K562 (cell line): ENCODE measurements around the gene CXCL5. TPM values are rescaled to one million over a fixed set of nuclear protein-coding genes. Genes with fewer than 3 reads are reported as not detected.

Experiments used
- BCOR ChIP-seq: fragments of 450-650 bp; IDR thresholded peaks from 2 replicates; pipeline ENCODE4 v1.6.1; 2016
- CTBP1 ChIP-seq: fragments of 450-650 bp; IDR thresholded peaks from 2 replicates; pipeline ENCODE4 v1.6.1; 2016; ENCODE audit warnings: borderline replicate concordance
- EHMT2 ChIP-seq: fragments of 450-650 bp; IDR thresholded peaks from 2 replicates; pipeline ENCODE4 v1.6.1; 2018; ENCODE audit warnings: antibody characterized with exemption
- FOXK2 ChIP-seq, 2 experiments: fragments of 450-650 bp; IDR thresholded peaks in 1 of 2; conservative IDR thresholded peaks in 1 of 2; 2 replicates each; pipeline ENCODE4 v1.6.1; 2016; ENCODE audit warnings: low read depth in 2 of 2, mild to moderate bottlenecking in 1 of 2
- HDAC2 ChIP-seq: fragments of 450-650 bp; IDR thresholded peaks from 2 replicates; pipeline ENCODE4 v1.6.1; 2016; ENCODE audit warnings: mild to moderate bottlenecking
- KAT2B ChIP-seq: IDR thresholded peaks from one replicate; pipeline ENCODE4 v1.6.1; 2012; ENCODE audit warnings: low read depth, mild to moderate bottlenecking, control low read depth, inconsistent platforms, low read length, moderate library complexity
- POLR2A ChIP-seq: fragments of 450-650 bp; conservative IDR thresholded peaks from 2 replicates; pipeline ENCODE4 v1.6.1; 2016
- PTTG1 ChIP-seq: fragments of 450-650 bp; IDR thresholded peaks from 2 replicates; pipeline ENCODE4 v1.6.1; 2016; ENCODE audit warnings: low read depth, mild to moderate bottlenecking, missing genetic modification characterization, missing compliant biosample characterization
- RAD51 ChIP-seq: fragments of 450-650 bp; IDR thresholded peaks from 2 replicates; pipeline ENCODE4 v1.7.1; 2016; ENCODE audit warnings: low read depth, mild to moderate bottlenecking, borderline replicate concordance
- RNF2 ChIP-seq: sonication (generic); IDR thresholded peaks from 2 replicates; pipeline ENCODE4 v1.6.1; 2016
- SLC30A9 ChIP-seq: fragments of 250-450 bp; sonication (Bioruptor Pico); IDR thresholded peaks from 2 replicates; pipeline ENCODE4 v1.8.0; 2022; ENCODE audit warnings: mild to moderate bottlenecking, moderate library complexity
- SMARCA4 ChIP-seq: fragments of 450-650 bp; IDR thresholded peaks from 2 replicates; pipeline ENCODE4 v1.6.1; 2016
- TBL1XR1 ChIP-seq, 2 experiments: IDR thresholded peaks; 2 replicates each; pipeline ENCODE4 v1.6.1; 2012; ENCODE audit warnings: improper control_type of control experiment in 2 of 2, low read length in 2 of 2, mild to moderate bottlenecking in 1 of 2
- YY1 ChIP-seq, 3 experiments: IDR thresholded peaks; 2 replicates each; pipeline ENCODE4 v1.6.1; 2011; ENCODE audit warnings: low read length in 2 of 3, mild to moderate bottlenecking in 2 of 3, moderate library complexity in 2 of 3, borderline replicate concordance in 1 of 3, control low read depth in 1 of 3, low read depth in 1 of 3; ENCODE audit not compliant: insufficient read depth in 3 of 3, insufficient replicate concordance in 2 of 3, control insufficient read depth in 1 of 3, insufficient read length in 1 of 3; ENCODE audit errors: extremely low read depth in 1 of 3
- ZBTB7A ChIP-seq: IDR thresholded peaks from 2 replicates; pipeline ENCODE4 v1.6.1; 2011; ENCODE audit warnings: low read depth, mild to moderate bottlenecking, low read length, moderate library complexity, borderline replicate concordance; ENCODE audit not compliant: control insufficient read depth
- ZNF174 ChIP-seq: fragments of 250-450 bp; sonication (Bioruptor Pico); IDR thresholded peaks from 2 replicates; pipeline ENCODE4 v1.4.0; 2020; ENCODE audit warnings: mild to moderate bottlenecking
- ZNF384 ChIP-seq: IDR thresholded peaks from 2 replicates; pipeline ENCODE4 v1.6.1; 2012; ENCODE audit warnings: low read depth, low read length, improper control_type of control experiment
- polyA plus RNA-seq, 8 experiments: library from polyadenylated mRNA; depleted of rRNA in 4 of 8; stranded (reverse) in 5 of 8; unstranded in 3 of 8; fragments of >200 nt; fragmentation: Nextera tagmentation in 2 of 8; fragmentation: Illumina TruSeq in 1 of 8; extraction: Ambion mirVana in 2 of 8; extraction: Trizol in 1 of 8; gene quantifications; 2 replicates each; pipeline versions ENCODE4 v1.2.1 to v1.2.3, GENCODE V29; 2011 to 2014; ENCODE audit warnings: inconsistent platforms in 1 of 8, missing spikeins in 1 of 8
- total RNA-seq, 7 experiments: library from RNA; depleted of rRNA in 6 of 7; stranded (reverse); fragments of >200 nt in 6 of 7; fragmentation: Illumina TruSeq in 2 of 7; extraction: Trizol in 2 of 7; gene quantifications; 2 replicates each; pipeline versions ENCODE4 v1.2.1 to v1.2.3, GENCODE V29; 2011 to 2021; ENCODE audit warnings: low replicate concordance in 1 of 7
- TF ChIP-seq, protein P1 (sequence below): sonication (generic); formaldehyde crosslinking; IDR thresholded peaks from 2 replicates; pipeline ENCODE4 v1.8.1; 2022; ENCODE audit warnings: missing genetic modification reagents
- TF ChIP-seq, protein P2 (sequence below), 3 experiments: IDR thresholded peaks in 2 of 3; conservative IDR thresholded peaks in 1 of 3; 2 replicates each; pipeline ENCODE4 v1.5.1; 2011 to 2012; ENCODE audit warnings: low read length in 3 of 3, mild to moderate bottlenecking in 3 of 3, control low read depth in 2 of 3, improper control_type of control experiment in 1 of 3, inconsistent platforms in 1 of 3, low read depth in 1 of 3, mixed read lengths in 1 of 3, moderate library complexity in 1 of 3; ENCODE audit not compliant: insufficient read depth in 2 of 3
- TF ChIP-seq, protein P3 (sequence below): sonication (generic); formaldehyde crosslinking; IDR thresholded peaks from 2 replicates; pipeline ENCODE4 v1.8.1; 2023; ENCODE audit warnings: mild to moderate bottlenecking, missing genetic modification reagents
- TF ChIP-seq, protein P4 (sequence below): fragments of 250-450 bp; sonication (Bioruptor Pico); IDR thresholded peaks from 2 replicates; pipeline ENCODE4 v1.9.0; 2021; ENCODE audit warnings: mild to moderate bottlenecking, inconsistent platforms

CXCL5 gene
- total and polyA plus RNA-seq, 9 of the 15 experiments (the other 6 are each of a cell fraction or from before 2014, with no cell fraction given), result not detected

DNA sequence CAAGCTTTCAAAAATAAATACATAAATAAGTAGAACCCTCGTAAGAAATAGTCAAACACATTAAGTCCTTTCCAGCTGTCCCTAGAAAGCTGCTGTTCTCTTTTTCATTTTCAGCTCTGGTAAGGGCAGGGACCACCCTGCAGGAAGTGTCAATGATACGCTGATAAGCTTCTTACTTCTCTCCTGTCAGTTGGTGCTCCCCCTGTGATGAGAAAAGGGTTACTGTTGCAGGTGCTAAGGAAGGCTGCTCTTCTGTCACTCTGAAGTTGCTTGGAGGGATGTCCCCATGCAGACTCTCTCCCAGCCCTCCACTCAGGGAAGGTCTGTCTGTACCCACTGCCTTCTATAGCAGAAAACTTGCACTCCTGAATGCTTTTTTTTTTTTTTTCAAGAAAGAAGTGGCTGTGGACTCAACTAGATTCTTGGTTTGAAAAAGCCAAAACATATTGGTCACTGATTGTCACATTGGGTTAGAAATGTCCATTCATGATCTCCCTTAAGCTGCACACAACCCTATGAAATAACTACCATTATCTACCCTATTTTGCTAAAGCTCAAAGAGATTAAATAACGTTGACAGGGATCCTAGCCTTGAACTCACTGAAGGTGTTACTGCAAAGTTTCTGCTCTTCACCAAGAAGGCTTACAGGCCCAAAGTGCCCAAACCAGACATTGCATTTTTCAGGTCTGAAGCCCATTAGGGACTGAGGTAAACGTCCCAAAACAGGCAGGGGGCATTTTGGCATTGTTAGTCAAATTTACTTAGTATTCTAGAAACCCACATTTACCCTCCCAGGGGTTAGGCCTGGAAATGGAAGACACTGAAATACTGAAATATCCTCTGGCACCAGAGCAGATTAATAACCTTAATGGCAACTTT is 38.8 kb upstream of the CXCL5 start (continued):
- no peak for TF ChIP-seq TBL1XR1 (IDR thresholded peaks at IDR 0.05; ENCODE audit: low read length in 2 of 2)
- TF ChIP-seq, protein P1, sequence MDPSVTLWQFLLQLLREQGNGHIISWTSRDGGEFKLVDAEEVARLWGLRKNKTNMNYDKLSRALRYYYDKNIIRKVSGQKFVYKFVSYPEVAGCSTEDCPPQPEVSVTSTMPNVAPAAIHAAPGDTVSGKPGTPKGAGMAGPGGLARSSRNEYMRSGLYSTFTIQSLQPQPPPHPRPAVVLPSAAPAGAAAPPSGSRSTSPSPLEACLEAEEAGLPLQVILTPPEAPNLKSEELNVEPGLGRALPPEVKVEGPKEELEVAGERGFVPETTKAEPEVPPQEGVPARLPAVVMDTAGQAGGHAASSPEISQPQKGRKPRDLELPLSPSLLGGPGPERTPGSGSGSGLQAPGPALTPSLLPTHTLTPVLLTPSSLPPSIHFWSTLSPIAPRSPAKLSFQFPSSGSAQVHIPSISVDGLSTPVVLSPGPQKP, result no peak
- no peak for TF ChIP-seq RNF2
- peak; percentile 53; the same call in 1 of the 2 replicates for TF ChIP-seq ZNF384
- TF ChIP-seq EHMT2, result no peak
- TF ChIP-seq BCOR, result no peak
- no peak for TF ChIP-seq SLC30A9 (CRISPR knock-in tag)
- TF ChIP-seq, protein P2, sequence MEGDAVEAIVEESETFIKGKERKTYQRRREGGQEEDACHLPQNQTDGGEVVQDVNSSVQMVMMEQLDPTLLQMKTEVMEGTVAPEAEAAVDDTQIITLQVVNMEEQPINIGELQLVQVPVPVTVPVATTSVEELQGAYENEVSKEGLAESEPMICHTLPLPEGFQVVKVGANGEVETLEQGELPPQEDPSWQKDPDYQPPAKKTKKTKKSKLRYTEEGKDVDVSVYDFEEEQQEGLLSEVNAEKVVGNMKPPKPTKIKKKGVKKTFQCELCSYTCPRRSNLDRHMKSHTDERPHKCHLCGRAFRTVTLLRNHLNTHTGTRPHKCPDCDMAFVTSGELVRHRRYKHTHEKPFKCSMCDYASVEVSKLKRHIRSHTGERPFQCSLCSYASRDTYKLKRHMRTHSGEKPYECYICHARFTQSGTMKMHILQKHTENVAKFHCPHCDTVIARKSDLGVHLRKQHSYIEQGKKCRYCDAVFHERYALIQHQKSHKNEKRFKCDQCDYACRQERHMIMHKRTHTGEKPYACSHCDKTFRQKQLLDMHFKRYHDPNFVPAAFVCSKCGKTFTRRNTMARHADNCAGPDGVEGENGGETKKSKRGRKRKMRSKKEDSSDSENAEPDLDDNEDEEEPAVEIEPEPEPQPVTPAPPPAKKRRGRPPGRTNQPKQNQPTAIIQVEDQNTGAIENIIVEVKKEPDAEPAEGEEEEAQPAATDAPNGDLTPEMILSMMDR (IDR thresholded peaks at IDR 0.05 in 2 of 3, conservative IDR thresholded peaks at IDR 0.05 in 1 of 3; ENCODE audit: insufficient read depth in 2 of 3, low read depth in 1 of 3, low read length in 3 of 3), result peak in 2 of 3 experiments; percentile 14 to 15; a peak in 1 of 6 replicates
- peak; percentile 44; the same call in 1 of the 2 replicates for TF ChIP-seq SMARCA4
- no peak for TF ChIP-seq PTTG1
- TF ChIP-seq ZBTB7A, result 0 out of 2 replicates have a peak, but pooled peaks have one; percentile 35
- TF ChIP-seq YY1 (IDR thresholded peaks at IDR 0.05; ENCODE audit: borderline replicate concordance in 1 of 3, control insufficient read depth in 1 of 3, extremely low read depth in 1 of 3, insufficient read depth in 3 of 3, insufficient read length in 1 of 3, insufficient replicate concordance in 2 of 3, low read depth in 1 of 3, low read length in 2 of 3), result no peak
- TF ChIP-seq, protein P3, sequence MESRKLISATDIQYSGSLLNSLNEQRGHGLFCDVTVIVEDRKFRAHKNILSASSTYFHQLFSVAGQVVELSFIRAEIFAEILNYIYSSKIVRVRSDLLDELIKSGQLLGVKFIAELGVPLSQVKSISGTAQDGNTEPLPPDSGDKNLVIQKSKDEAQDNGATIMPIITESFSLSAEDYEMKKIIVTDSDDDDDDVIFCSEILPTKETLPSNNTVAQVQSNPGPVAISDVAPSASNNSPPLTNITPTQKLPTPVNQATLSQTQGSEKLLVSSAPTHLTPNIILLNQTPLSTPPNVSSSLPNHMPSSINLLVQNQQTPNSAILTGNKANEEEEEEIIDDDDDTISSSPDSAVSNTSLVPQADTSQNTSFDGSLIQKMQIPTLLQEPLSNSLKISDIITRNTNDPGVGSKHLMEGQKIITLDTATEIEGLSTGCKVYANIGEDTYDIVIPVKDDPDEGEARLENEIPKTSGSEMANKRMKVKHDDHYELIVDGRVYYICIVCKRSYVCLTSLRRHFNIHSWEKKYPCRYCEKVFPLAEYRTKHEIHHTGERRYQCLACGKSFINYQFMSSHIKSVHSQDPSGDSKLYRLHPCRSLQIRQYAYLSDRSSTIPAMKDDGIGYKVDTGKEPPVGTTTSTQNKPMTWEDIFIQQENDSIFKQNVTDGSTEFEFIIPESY, result no peak
- no peak for TF ChIP-seq ZNF174 (CRISPR knock-in tag)
- TF ChIP-seq RAD51, result no peak
- peak; percentile 49; the same call in 1 of the 2 replicates for TF ChIP-seq POLR2A
- no peak for TF ChIP-seq HDAC2
- no peak for TF ChIP-seq FOXK2 (conservative IDR thresholded peaks at IDR 0.05 in 1 of 2, IDR thresholded peaks at IDR 0.05 in 1 of 2; ENCODE audit: low read depth in 2 of 2)
- TF ChIP-seq, protein P4, sequence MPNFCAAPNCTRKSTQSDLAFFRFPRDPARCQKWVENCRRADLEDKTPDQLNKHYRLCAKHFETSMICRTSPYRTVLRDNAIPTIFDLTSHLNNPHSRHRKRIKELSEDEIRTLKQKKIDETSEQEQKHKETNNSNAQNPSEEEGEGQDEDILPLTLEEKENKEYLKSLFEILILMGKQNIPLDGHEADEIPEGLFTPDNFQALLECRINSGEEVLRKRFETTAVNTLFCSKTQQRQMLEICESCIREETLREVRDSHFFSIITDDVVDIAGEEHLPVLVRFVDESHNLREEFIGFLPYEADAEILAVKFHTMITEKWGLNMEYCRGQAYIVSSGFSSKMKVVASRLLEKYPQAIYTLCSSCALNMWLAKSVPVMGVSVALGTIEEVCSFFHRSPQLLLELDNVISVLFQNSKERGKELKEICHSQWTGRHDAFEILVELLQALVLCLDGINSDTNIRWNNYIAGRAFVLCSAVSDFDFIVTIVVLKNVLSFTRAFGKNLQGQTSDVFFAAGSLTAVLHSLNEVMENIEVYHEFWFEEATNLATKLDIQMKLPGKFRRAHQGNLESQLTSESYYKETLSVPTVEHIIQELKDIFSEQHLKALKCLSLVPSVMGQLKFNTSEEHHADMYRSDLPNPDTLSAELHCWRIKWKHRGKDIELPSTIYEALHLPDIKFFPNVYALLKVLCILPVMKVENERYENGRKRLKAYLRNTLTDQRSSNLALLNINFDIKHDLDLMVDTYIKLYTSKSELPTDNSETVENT (CRISPR knock-in tag), result no peak
- no peak for TF ChIP-seq KAT2B
- TF ChIP-seq CTBP1, result peak; percentile 61; the same call in 1 of the 2 replicates
